Measurements from ENCODE around the gene SLC25A25.
"Not testable (repeated sequence)": the region's sequence is repeated elsewhere in the genome, so short reads cannot be mapped to it uniquely, and the experiment has no call there.

DNA sequence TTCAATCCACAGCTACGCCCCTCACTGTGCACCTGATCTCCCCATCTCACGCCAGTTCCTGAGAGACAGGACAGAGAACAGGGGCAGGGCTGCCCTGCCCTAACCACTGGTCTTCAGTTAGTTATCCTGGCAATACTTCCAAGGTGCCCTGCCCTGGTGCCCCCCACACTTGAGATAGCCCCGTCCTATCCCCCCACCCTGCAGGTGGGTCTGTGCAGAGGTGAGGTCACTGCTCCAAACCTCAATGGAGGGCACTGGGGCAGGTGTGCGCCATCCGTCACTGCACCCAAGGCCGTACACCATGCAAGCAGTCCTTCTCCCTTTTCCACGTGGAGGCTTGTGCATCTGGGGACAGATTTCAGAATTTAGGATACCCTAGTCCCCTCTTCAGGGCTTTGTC lies 62.6 kb downstream of the SLC25A25 start:
- TF ChIP-seq, protein P1, sequence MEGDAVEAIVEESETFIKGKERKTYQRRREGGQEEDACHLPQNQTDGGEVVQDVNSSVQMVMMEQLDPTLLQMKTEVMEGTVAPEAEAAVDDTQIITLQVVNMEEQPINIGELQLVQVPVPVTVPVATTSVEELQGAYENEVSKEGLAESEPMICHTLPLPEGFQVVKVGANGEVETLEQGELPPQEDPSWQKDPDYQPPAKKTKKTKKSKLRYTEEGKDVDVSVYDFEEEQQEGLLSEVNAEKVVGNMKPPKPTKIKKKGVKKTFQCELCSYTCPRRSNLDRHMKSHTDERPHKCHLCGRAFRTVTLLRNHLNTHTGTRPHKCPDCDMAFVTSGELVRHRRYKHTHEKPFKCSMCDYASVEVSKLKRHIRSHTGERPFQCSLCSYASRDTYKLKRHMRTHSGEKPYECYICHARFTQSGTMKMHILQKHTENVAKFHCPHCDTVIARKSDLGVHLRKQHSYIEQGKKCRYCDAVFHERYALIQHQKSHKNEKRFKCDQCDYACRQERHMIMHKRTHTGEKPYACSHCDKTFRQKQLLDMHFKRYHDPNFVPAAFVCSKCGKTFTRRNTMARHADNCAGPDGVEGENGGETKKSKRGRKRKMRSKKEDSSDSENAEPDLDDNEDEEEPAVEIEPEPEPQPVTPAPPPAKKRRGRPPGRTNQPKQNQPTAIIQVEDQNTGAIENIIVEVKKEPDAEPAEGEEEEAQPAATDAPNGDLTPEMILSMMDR (IDR thresholded peaks at IDR 0.05), result not testable (repeated sequence)
- TF ChIP-seq POLR2A (IDR thresholded peaks at IDR 0.05), result not testable (repeated sequence)

Measured in esophagus squamous epithelium (tissue), 4 donors.